Chondrocyte (in vitro differentiated cells): ENCODE results near the gene SLCO4A1. TPM values are rescaled to one million over a fixed set of nuclear protein-coding genes. Genes with fewer than 3 reads are reported as not detected.

Source experiments
- DNase-seq: peaks from one replicate; pipeline ENCODE4 v3.0.0; 2021; ENCODE audit warnings: mixed read lengths, low spot score
- H3K27ac Mint-ChIP-seq: one replicate; pipeline ENCODE4 v1.8.0; 2021; ENCODE audit warnings: mild to moderate bottlenecking, moderate library complexity, mixed read lengths; ENCODE audit not compliant: unreplicated experiment
- H3K27me3 Mint-ChIP-seq: 2 replicates; pipeline ENCODE4 v1.8.0; 2021; ENCODE audit warnings: low read depth, mixed read lengths
- H3K36me3 Mint-ChIP-seq: 2 replicates; pipeline ENCODE4 v1.8.0; 2021; ENCODE audit warnings: low read depth, mixed read lengths
- H3K4me1 Mint-ChIP-seq: 2 replicates; pipeline ENCODE4 v1.8.0; 2021; ENCODE audit warnings: low read depth, mild to moderate bottlenecking, mixed read lengths
- H3K4me3 Mint-ChIP-seq: one replicate; pipeline ENCODE4 v1.8.0; 2021; ENCODE audit warnings: mild to moderate bottlenecking, moderate library complexity, mixed read lengths; ENCODE audit not compliant: unreplicated experiment
- H3K9me3 Mint-ChIP-seq: 2 replicates; pipeline ENCODE4 v1.8.0; 2021; ENCODE audit warnings: low read depth, mixed read lengths
- total RNA-seq: library from RNA; stranded (reverse); gene quantifications from 3 replicates; pipeline ENCODE4 v1.2.1, GENCODE V29; 2021
- TF ChIP-seq, protein P1 (sequence below): fragments of 200-600 bp; sonication (generic); IDR thresholded peaks from 2 replicates; pipeline ENCODE4 v1.5.0; 2021; ENCODE audit warnings: antibody characterized with exemption, mild to moderate bottlenecking, moderate library complexity

SLCO4A1 gene
- total RNA-seq, 1 donor from 2014 or later = not detected

DNA sequence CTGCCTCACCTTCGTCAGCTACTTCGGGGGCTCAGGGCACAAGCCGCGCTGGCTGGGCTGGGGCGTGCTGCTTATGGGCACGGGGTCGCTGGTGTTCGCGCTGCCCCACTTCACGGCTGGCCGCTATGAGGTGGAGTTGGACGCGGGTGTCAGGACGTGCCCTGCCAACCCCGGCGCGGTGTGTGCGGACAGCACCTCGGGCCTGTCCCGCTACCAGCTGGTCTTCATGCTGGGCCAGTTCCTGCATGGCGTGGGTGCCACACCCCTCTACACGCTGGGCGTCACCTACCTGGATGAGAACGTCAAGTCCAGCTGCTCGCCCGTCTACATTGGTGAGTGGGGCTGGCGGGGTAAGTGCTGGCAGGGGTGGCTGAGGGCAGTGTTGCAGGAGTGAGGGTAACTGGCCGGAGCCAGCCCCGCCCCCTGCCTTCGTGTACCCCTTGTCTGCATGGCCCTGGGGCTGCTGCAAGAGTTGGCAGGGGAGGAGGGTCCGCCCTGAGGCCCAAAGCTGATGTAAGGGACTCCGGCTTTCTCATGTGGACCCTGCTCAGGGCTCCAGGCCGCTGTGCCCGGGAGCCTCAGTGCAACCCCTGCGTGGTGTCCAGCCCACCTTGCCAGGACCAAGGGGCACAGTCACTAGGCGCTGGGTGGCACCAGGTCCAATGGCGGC, 14.8 kb downstream of the SLCO4A1 start:
- no peak overlapping the region for H3K27ac Mint-ChIP-seq
- H3K36me3 Mint-ChIP-seq = no peaks in the 10 kb centered on the region
- H3K4me3 Mint-ChIP-seq = no peak overlapping the region
- no peak for DNase-seq
- TF ChIP-seq, protein P1, sequence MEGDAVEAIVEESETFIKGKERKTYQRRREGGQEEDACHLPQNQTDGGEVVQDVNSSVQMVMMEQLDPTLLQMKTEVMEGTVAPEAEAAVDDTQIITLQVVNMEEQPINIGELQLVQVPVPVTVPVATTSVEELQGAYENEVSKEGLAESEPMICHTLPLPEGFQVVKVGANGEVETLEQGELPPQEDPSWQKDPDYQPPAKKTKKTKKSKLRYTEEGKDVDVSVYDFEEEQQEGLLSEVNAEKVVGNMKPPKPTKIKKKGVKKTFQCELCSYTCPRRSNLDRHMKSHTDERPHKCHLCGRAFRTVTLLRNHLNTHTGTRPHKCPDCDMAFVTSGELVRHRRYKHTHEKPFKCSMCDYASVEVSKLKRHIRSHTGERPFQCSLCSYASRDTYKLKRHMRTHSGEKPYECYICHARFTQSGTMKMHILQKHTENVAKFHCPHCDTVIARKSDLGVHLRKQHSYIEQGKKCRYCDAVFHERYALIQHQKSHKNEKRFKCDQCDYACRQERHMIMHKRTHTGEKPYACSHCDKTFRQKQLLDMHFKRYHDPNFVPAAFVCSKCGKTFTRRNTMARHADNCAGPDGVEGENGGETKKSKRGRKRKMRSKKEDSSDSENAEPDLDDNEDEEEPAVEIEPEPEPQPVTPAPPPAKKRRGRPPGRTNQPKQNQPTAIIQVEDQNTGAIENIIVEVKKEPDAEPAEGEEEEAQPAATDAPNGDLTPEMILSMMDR = no peak
- peaks cover 6% of the 10 kb centered on the region for H3K4me1 Mint-ChIP-seq
- H3K9me3 Mint-ChIP-seq = no peaks in the 10 kb centered on the region
- H3K27me3 Mint-ChIP-seq = no peaks in the 10 kb centered on the region

- H3K4me3 Mint-ChIP-seq = no peak overlapping the region
- peaks cover under 1% of the 10 kb centered on the region for H3K4me1 Mint-ChIP-seq
- H3K9me3 Mint-ChIP-seq = no peaks in the 10 kb centered on the region
- H3K36me3 Mint-ChIP-seq = no peaks in the 10 kb centered on the region
- TF ChIP-seq, protein P1 = no peak
- DNase-seq = no peak
- H3K27ac Mint-ChIP-seq = no peak overlapping the region
- H3K27me3 Mint-ChIP-seq = no peaks in the 10 kb centered on the region
Observed at GRCh38 chr20:62657589-62657942, 15.3 kb downstream of the SLCO4A1 start.

DNA sequence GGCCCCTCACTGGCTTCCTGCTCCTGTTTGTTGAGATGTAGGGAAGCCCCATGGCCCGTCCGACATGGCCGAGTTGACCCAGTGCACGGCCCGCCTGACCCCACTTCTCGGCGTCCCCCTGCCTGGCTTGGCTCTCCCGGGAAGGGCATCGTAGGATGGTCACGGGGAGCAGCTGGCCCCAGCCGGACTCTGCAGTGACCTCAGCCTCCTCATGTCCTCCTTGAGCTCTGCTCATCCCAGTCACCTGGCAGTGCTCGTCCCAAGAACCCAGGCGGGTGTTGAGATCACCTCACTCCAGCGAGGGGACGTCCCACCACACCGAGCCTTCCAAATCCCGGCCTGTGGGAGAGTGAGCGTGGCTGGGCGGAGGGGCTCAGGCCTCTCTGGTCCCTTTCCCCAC, 15.7 kb downstream of the SLCO4A1 start:
- H3K4me3 Mint-ChIP-seq = no peak overlapping the region
- no peaks in the 10 kb centered on the region for H3K4me1 Mint-ChIP-seq
- H3K27me3 Mint-ChIP-seq = no peaks in the 10 kb centered on the region
- H3K9me3 Mint-ChIP-seq = no peaks in the 10 kb centered on the region
- DNase-seq = no peak
- no peak overlapping the region for H3K27ac Mint-ChIP-seq
- TF ChIP-seq, protein P1 = no peak
- H3K36me3 Mint-ChIP-seq = no peaks in the 10 kb centered on the region

- H3K36me3 Mint-ChIP-seq = no peaks in the 10 kb centered on the region
- no peak overlapping the region for H3K4me3 Mint-ChIP-seq
- DNase-seq = no peak
- TF ChIP-seq, protein P1 = no peak
- H3K27ac Mint-ChIP-seq = no peak overlapping the region
- no peaks in the 10 kb centered on the region for H3K4me1 Mint-ChIP-seq
- peaks cover 6% of the 10 kb centered on the region for H3K27me3 Mint-ChIP-seq
- no peaks in the 10 kb centered on the region for H3K9me3 Mint-ChIP-seq
Observed at GRCh38 chr20:62658593-62659178, 16.4 kb downstream of the SLCO4A1 start.

- H3K4me1 Mint-ChIP-seq = no peaks in the 10 kb centered on the region
- no peak for DNase-seq
- peaks cover 6% of the 10 kb centered on the region for H3K27me3 Mint-ChIP-seq
- no peak overlapping the region for H3K4me3 Mint-ChIP-seq
- TF ChIP-seq, protein P1 = no peak
- H3K36me3 Mint-ChIP-seq = no peaks in the 10 kb centered on the region
- no peaks in the 10 kb centered on the region for H3K9me3 Mint-ChIP-seq
- no peak overlapping the region for H3K27ac Mint-ChIP-seq
Observed at GRCh38 chr20:62659488-62660239, 17.4 kb downstream of the SLCO4A1 start.
